Parathyroid adenoma (tissue), 2 donors: ENCODE results near the gene MED1.

Source experiments
- H2AFZ ChIP-seq: fragments of 300-600 bp; sonication (generic); one replicate; pipeline ENCODE4 v1.7.0; 2017; ENCODE audit warnings: antibody characterized with exemption, mild to moderate bottlenecking
- H3K27ac ChIP-seq: fragments of 300-600 bp; sonication (generic); one replicate; pipeline ENCODE4 v1.7.0; 2017
- H3K27me3 ChIP-seq: fragments of 300-600 bp; sonication (generic); one replicate; pipeline ENCODE4 v1.7.0; 2017; ENCODE audit warnings: low read length; ENCODE audit not compliant: control insufficient read depth, insufficient read depth
- H3K36me3 ChIP-seq: fragments of 300-600 bp; sonication (generic); one replicate; pipeline ENCODE4 v1.7.0; 2017; ENCODE audit warnings: low read length; ENCODE audit not compliant: control insufficient read depth, insufficient read depth
- H3K4me1 ChIP-seq: fragments of 300-600 bp; sonication (generic); one replicate; pipeline ENCODE4 v1.7.0; 2017; ENCODE audit warnings: control low read depth
- H3K4me2 ChIP-seq: fragments of 300-600 bp; sonication (generic); one replicate; pipeline ENCODE4 v1.7.0; 2017; ENCODE audit warnings: low read length
- H3K4me3 ChIP-seq: fragments of 300-600 bp; sonication (generic); one replicate; pipeline ENCODE4 v1.7.0; 2017; ENCODE audit warnings: low read depth, low read length
- H3K79me2 ChIP-seq: fragments of 300-600 bp; sonication (generic); one replicate; pipeline ENCODE4 v1.7.0; 2017; ENCODE audit warnings: control low read depth
- H3K9ac ChIP-seq: fragments of 300-600 bp; sonication (generic); one replicate; pipeline ENCODE4 v1.7.0; 2017; ENCODE audit warnings: mild to moderate bottlenecking
- H3K9me3 ChIP-seq: fragments of 300-600 bp; sonication (generic); one replicate; pipeline ENCODE4 v1.7.0; 2017; ENCODE audit warnings: low read length; ENCODE audit not compliant: control insufficient read depth
- CTCF ChIP-seq: fragments of 300-600 bp; sonication (generic); IDR thresholded peaks from one replicate; pipeline ENCODE4 v1.7.0; 2017; ENCODE audit warnings: antibody characterized with exemption, mild to moderate bottlenecking
- donor health status: primary hyperparathyroidism.

The MED1 gene

GRCh38 chr17:39404542-39405378, 46.3 kb downstream of the MED1 start:
- H3K9ac ChIP-seq, result no peak overlapping the region
- H3K27ac ChIP-seq, result no peak overlapping the region
- H3K4me1 ChIP-seq, result no peaks in the 10 kb centered on the region
- no peak overlapping the region for H2AFZ ChIP-seq
- no peak overlapping the region for H3K4me3 ChIP-seq
- no peaks in the 10 kb centered on the region for H3K36me3 ChIP-seq
- H3K27me3 ChIP-seq, result no peaks in the 10 kb centered on the region
- no peak for TF ChIP-seq CTCF
- H3K4me2 ChIP-seq, result no peak overlapping the region
- H3K79me2 ChIP-seq, result peaks cover 6% of the 10 kb centered on the region
- no peaks in the 10 kb centered on the region for H3K9me3 ChIP-seq

- H3K4me3 ChIP-seq, result no peak overlapping the region
- no peaks in the 10 kb centered on the region for H3K4me1 ChIP-seq
- no peak overlapping the region for H3K4me2 ChIP-seq
- H3K27me3 ChIP-seq, result no peaks in the 10 kb centered on the region
- H3K9me3 ChIP-seq, result no peaks in the 10 kb centered on the region
- no peak overlapping the region for H2AFZ ChIP-seq
- H3K79me2 ChIP-seq, result peaks cover 15% of the 10 kb centered on the region
- TF ChIP-seq CTCF, result no peak
- H3K36me3 ChIP-seq, result no peaks in the 10 kb centered on the region
- no peak overlapping the region for H3K9ac ChIP-seq
- H3K27ac ChIP-seq, result no peak overlapping the region
Measured at GRCh38 chr17:39402890-39403605, 48.0 kb downstream of the MED1 start.

- Histone ChIP-seq H3K4me1 (no peaks in the 10 kb centered on the region), H3K9ac (no peak overlapping the region), H3K4me2 (peak overlapping the region; percentile 84), H3K79me2 (peaks cover 19% of the 10 kb centered on the region), H3K27ac (peak overlapping the region; percentile 77), H3K36me3 (no peaks in the 10 kb centered on the region), H3K4me3 (peak overlapping the region; percentile 93), H3K9me3 (no peaks in the 10 kb centered on the region), H3K27me3 (no peaks in the 10 kb centered on the region), H2AFZ (peak overlapping the region; percentile 97)
- TF ChIP-seq CTCF, result no peak
Measured at GRCh38 chr17:39402244-39402889, 48.7 kb downstream of the MED1 start.

GRCh38 chr17:39401412-39402243, 49.4 kb downstream of the MED1 start, which contains the start of gene FBXL20:
Gene FBXL20, minus strand, starts transcription at chr17:39401626. Its CDS starts 224 bp downstream, at chr17:39401402.
- Histone ChIP-seq H3K36me3 (no peaks in the 10 kb centered on the region), H3K79me2 (peaks cover 27% of the 10 kb centered on the region), H3K9ac (peak within 1 kb of the TSS; percentile 12), H3K4me1 (no peaks in the 10 kb centered on the region), H3K4me3 (peak within 1 kb of the TSS; percentile 93), H3K27me3 (no peaks in the 10 kb centered on the region), H3K27ac (peak within 1 kb of the TSS; percentile 77), H3K4me2 (peak within 1 kb of the TSS; percentile 84), H3K9me3 (no peaks in the 10 kb centered on the region), H2AFZ (peak within 1 kb of the TSS; percentile 97)
- TF ChIP-seq CTCF, result no peak
